GM10248 (cell line): Measurements from ENCODE around the gene SLC25A20.
"Not testable (repeated sequence)": the region's sequence is repeated elsewhere in the genome, so short reads cannot be mapped to it uniquely, and the experiment has no call there.

ENCODE experiments used
- CTCF ChIA-PET: fragments of 300-600 bp; sonication (Branson Sonifier 250); formaldehyde crosslinking; extraction: SDS; loops from one replicate; lab custom pipeline; 2021; ENCODE audit warnings: antibody characterized with exemption; lab: Yijun Ruan, JAX
- POLR2A ChIA-PET: fragments of 350-650 bp; sonication (Branson Sonifier 250); formaldehyde crosslinking; extraction: SDS; loops from one replicate; lab custom pipeline; 2020; ENCODE audit warnings: antibody characterized with exemption; lab: Yijun Ruan, JAX
- DNase-seq: peaks from one replicate; pipeline ENCODE4 v3.0.0; 2012; ENCODE audit errors: extremely low spot score
- CTCF ChIP-seq: IDR thresholded peaks from 2 replicates; pipeline ENCODE4 v1.5.1; 2012; ENCODE audit warnings: mild to moderate bottlenecking, low read depth; ENCODE audit errors: extremely low read depth, missing control alignments, control extremely low read depth

The SLC25A20 gene

GRCh38 chr3:48927928-48928327 lies 29.2 kb upstream of the SLC25A20 start:
- TF ChIP-seq CTCF, result no peak
- POLR2A ChIA-PET, result interaction anchor here (0.6 to 2.2 kb wide), 3 partner anchors 9 to 36 kb away, joined by 5 to 6 read pairs (median 5); partner anchors contain the start of gene ARIH2
- no peak for DNase-seq
- CTCF ChIA-PET, result interaction anchor here (0.7 to 5.0 kb wide), 7 partner anchors 9 to 242 kb away, joined by 3 to 27 read pairs (median 4); partner anchors contain the start of gene ARIH2

- TF ChIP-seq CTCF, result no peak
- ChIA-PET CTCF (interaction anchor here (1.0 to 5.0 kb wide), 3 partner anchors 8 to 20 kb away, joined by 3 to 27 read pairs (median 4); partner anchors contain the start of gene ARIH2), POLR2A (interaction anchor here (0.6 to 2.2 kb wide), 3 partner anchors 8 to 172 kb away, joined by 4 to 6 read pairs (median 4); partner anchors contain the start of gene ARIH2)
- DNase-seq, result no peak
Measured at GRCh38 chr3:48926425-48927392, 28.0 kb upstream of the SLC25A20 start.

- peak; percentile 74 for DNase-seq
- TF ChIP-seq CTCF, result no peak
- CTCF ChIA-PET, result interaction anchor here (0.7 to 3.2 kb wide), 12 partner anchors 10 to 462 kb away, joined by 3 to 27 read pairs (median 5); partner anchors contain the start of gene SLC25A20
- POLR2A ChIA-PET, result interaction anchor here (0.5 to 1.9 kb wide), 11 partner anchors 9 to 1494 kb away, joined by 3 to 15 read pairs (median 4); partner anchors contain the start of genes PRKAR2A and SLC25A20
Measured at GRCh38 chr3:48919215-48920138, 20.8 kb upstream of the SLC25A20 start.

- ChIA-PET CTCF (interaction anchor here (1.0 to 3.2 kb wide), 11 partner anchors 11 to 461 kb away, joined by 3 to 27 read pairs (median 6); partner anchors contain the start of gene SLC25A20), POLR2A (interaction anchor here (0.6 to 1.9 kb wide), 5 partner anchors 10 to 1493 kb away, joined by 3 to 6 read pairs (median 4); partner anchors contain the start of gene SLC25A20)
- TF ChIP-seq CTCF, result peak; percentile 34
- peak; percentile 97 for DNase-seq
Measured at GRCh38 chr3:48918388-48919214, 19.9 kb upstream of the SLC25A20 start, which contains the start of gene ARIH2. ARIH2 (plus strand) TSS chr3:48918842; CDS start chr3:48927559, 8,717 bp downstream.

DNA sequence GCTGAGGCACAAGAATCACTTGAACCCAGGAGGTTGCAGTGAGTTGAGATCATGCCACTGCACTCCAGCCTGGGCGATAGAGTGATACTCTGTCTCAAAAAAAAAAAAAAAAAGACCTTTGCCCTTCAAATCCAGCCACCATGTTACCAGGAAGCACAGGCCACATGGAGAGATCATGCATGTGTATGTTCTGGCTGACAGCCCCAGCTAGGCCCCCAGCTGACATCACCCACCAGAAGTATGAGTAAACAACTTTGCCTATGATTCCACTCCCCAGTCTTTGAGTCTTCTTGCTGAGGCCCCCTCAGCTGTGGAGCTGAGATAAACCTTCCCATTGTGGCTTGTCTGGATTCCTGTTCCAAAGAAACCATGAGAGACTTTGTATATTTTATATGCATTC lies 16.6 kb upstream of the SLC25A20 start:
- DNase-seq, result no peak
- ChIA-PET POLR2A (interaction anchor here (0.6 to 0.7 kb wide), 2 partner anchors 32 to 208 kb away, joined by 4 read pairs; no protein-coding TSS in a partner anchor), CTCF (interaction anchor here (1.3 to 1.5 kb wide), 2 partner anchors 37 to 72 kb away, joined by 3 read pairs; no protein-coding TSS in a partner anchor)
- TF ChIP-seq CTCF, result no peak

DNA sequence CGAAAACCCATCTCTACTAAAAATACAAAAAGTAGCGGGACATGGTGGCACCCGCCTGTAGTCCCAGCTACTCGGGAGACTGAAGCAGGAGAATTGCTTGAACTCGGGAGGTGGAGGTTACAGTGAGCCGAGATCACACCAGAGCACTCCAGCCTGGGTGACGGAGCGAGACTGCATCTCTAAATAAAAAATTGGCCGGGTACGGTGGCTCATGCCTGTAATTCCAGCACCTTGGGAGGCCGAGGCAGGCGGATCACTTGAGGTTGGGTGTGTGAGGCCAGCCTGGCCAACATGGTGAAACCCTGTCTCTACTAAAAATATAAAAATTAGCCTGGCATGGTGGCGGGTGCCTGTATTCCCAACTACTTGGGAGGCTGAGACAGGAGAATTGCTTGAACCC lies 8.3 kb upstream of the SLC25A20 start:
- POLR2A ChIA-PET, DNase-seq, CTCF ChIA-PET: not testable (repeated sequence)
